ENCODE results near the gene IL10RA.

IL10RA gene

DNA sequence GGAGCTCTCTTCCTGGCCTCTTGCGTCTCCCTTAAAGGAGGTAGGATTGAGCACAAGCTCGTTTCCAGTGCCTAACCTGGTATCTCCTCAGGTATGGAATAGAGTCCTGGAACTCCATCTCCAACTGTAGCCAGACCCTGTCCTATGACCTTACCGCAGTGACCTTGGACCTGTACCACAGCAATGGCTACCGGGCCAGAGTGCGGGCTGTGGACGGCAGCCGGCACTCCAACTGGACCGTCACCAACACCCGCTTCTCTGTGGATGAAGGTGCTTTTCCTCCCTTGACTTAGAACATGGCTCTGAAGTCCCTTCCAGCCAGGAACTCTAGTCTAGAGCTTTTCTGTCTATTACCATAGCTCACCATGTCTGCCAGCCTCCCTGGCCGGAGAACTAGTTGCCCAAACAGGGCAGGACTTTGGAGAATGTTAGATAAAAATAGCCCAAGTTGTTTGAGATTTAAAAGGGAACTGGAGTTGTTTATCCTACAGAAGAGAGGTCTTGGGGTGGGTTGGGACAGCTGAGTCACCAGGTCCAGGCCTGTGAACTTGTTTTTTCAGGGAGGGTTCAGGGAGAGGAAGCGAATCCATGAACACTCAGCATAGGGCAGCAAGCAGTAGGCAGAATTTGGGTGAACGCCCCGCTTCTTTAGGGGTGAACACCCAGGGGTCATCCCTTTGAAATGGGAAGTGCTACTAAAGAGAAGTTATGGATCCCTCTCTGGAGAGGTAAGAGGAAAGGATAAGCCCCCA, 3.3 kb downstream of the IL10RA start:
- Histone ChIP-seq H3K27ac (ENCODE audit: low read depth, low read length) (peak overlapping the region; percentile 26), H3K9me3 (ENCODE audit: control insufficient read depth in 1 of 2, low read length in 2 of 2) (no peaks in the 10 kb centered on the region), H3K27me3 (ENCODE audit: control insufficient read depth in 1 of 2, insufficient read depth in 2 of 2, low read length in 2 of 2) (peaks cover 5 to 9% of the 10 kb centered on the region in 2 donors), H3K36me3 (ENCODE audit: control insufficient read depth in 1 of 2, insufficient read depth in 2 of 2, low read length in 2 of 2) (peaks cover 0 to 8% of the 10 kb centered on the region in 2 donors), H3K4me1 (ENCODE audit: control insufficient read depth in 1 of 2, insufficient read depth in 2 of 2, low read length in 2 of 2) (peaks cover 23 to 34% of the 10 kb centered on the region in 2 donors), H3K4me3 (ENCODE audit: low read depth in 1 of 2, low read length in 2 of 2) (peak overlapping the region; percentile 49 to 74), H3K9ac (ENCODE audit: low read depth in 1 of 2, low read length in 2 of 2) (peak overlapping the region; percentile 0 to 40)

GRCh38 chr11:117992136-117992535, 5.9 kb downstream of the IL10RA start:
- Histone ChIP-seq H3K9me3 (ENCODE audit: control insufficient read depth in 1 of 2, low read length in 2 of 2) (no peaks in the 10 kb centered on the region), H3K36me3 (ENCODE audit: control insufficient read depth in 1 of 2, insufficient read depth in 2 of 2, low read length in 2 of 2) (peaks cover 1 to 22% of the 10 kb centered on the region in 2 donors), H3K27me3 (ENCODE audit: control insufficient read depth in 1 of 2, insufficient read depth in 2 of 2, low read length in 2 of 2) (peaks cover 5 to 9% of the 10 kb centered on the region in 2 donors), H3K4me3 (ENCODE audit: low read depth in 1 of 2, low read length in 2 of 2) (peak overlapping the region in 1 of 2 donors; percentile 19), H3K27ac (ENCODE audit: low read depth, low read length) (no peak overlapping the region), H3K9ac (ENCODE audit: low read depth in 1 of 2, low read length in 2 of 2) (no peak overlapping the region), H3K4me1 (ENCODE audit: control insufficient read depth in 1 of 2, insufficient read depth in 2 of 2, low read length in 2 of 2) (peaks cover 24% of the 10 kb centered on the region in 2 donors)

DNA sequence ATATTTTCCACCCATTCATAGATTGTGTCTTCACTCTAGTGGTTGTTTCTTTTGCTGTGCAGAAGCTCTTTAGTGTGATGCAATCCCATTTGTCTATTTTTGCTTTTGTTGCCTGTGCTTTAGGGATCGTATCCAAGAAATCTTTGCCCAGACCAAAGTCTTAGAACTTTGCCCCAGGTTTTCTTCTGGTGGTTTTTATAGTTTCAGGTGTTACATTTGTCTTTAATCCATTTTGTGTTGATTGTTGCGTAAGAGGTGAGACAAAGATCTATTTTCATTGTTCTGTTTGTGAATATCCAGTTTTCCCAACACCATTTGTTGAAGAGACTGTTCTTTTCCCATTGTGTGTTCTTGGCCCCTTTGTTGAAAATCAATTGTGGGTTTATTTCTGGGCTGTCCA, 6.4 kb downstream of the IL10RA start:
- no peak overlapping the region for H3K4me3 ChIP-seq (ENCODE audit: low read depth in 1 of 2, low read length in 2 of 2)

GRCh38 chr11:117993988-117994745, 8.0 kb downstream of the IL10RA start:
- peaks cover 4 to 35% of the 10 kb centered on the region in 2 donors for H3K36me3 ChIP-seq (ENCODE audit: control insufficient read depth in 1 of 2, insufficient read depth in 2 of 2, low read length in 2 of 2)
- H3K4me3 ChIP-seq (ENCODE audit: low read depth in 1 of 2, low read length in 2 of 2): no peak overlapping the region
- H3K27ac ChIP-seq (ENCODE audit: low read depth, low read length): no peak overlapping the region
- no peaks in the 10 kb centered on the region for H3K9me3 ChIP-seq (ENCODE audit: control insufficient read depth in 1 of 2, low read length in 2 of 2)
- no peaks in the 10 kb centered on the region for H3K27me3 ChIP-seq (ENCODE audit: control insufficient read depth in 1 of 2, insufficient read depth in 2 of 2, low read length in 2 of 2)
- no peak overlapping the region for H3K9ac ChIP-seq (ENCODE audit: low read depth in 1 of 2, low read length in 2 of 2)
- H3K4me1 ChIP-seq (ENCODE audit: control insufficient read depth in 1 of 2, insufficient read depth in 2 of 2, low read length in 2 of 2): peaks cover 23 to 24% of the 10 kb centered on the region in 2 donors

More for the DNA sequence above, 6.4 kb downstream of the IL10RA start:
- Histone ChIP-seq H3K36me3 (ENCODE audit: control insufficient read depth in 1 of 2, insufficient read depth in 2 of 2, low read length in 2 of 2) (peaks cover 4 to 27% of the 10 kb centered on the region in 2 donors), H3K9me3 (ENCODE audit: control insufficient read depth in 1 of 2, low read length in 2 of 2) (no peaks in the 10 kb centered on the region), H3K4me1 (ENCODE audit: control insufficient read depth in 1 of 2, insufficient read depth in 2 of 2, low read length in 2 of 2) (peaks cover 24% of the 10 kb centered on the region in 2 donors), H3K27ac (ENCODE audit: low read depth, low read length) (no peak overlapping the region), H3K9ac (ENCODE audit: low read depth in 1 of 2, low read length in 2 of 2) (no peak overlapping the region), H3K27me3 (ENCODE audit: control insufficient read depth in 1 of 2, insufficient read depth in 2 of 2, low read length in 2 of 2) (peaks cover 4 to 5% of the 10 kb centered on the region in 2 donors)

GRCh38 chr11:117995472-117995871, 9.3 kb downstream of the IL10RA start:
- Histone ChIP-seq H3K9ac (ENCODE audit: low read depth in 1 of 2, low read length in 2 of 2) (no peak overlapping the region), H3K4me1 (ENCODE audit: control insufficient read depth in 1 of 2, insufficient read depth in 2 of 2, low read length in 2 of 2) (peaks cover 19 to 27% of the 10 kb centered on the region in 2 donors), H3K4me3 (ENCODE audit: low read depth in 1 of 2, low read length in 2 of 2) (no peak overlapping the region), H3K36me3 (ENCODE audit: control insufficient read depth in 1 of 2, insufficient read depth in 2 of 2, low read length in 2 of 2) (peaks cover 4 to 33% of the 10 kb centered on the region in 2 donors), H3K27me3 (ENCODE audit: control insufficient read depth in 1 of 2, insufficient read depth in 2 of 2, low read length in 2 of 2) (no peaks in the 10 kb centered on the region), H3K9me3 (ENCODE audit: control insufficient read depth in 1 of 2, low read length in 2 of 2) (no peaks in the 10 kb centered on the region), H3K27ac (ENCODE audit: low read depth, low read length) (no peak overlapping the region)

DNA sequence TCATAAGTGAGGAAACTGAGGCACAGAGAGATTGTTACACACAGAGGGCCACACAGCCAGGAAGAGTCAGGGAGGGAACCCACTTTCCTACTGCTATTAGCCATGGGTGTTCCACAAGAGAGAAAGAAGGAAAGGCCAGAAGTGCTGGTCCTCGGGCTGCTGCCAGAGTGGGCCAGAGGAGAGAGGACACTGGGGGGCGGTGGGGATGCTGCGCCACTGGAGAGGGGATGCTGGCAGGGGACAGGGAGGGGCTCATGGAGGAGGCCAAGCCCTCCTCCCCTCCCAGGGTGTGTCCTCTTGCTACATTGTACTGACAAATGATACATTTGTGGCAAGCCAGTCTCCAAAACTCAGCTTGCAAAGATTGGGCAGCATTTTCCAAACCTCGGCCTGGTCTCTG, 9.9 kb downstream of the IL10RA start:
- no peak overlapping the region for H3K27ac ChIP-seq (ENCODE audit: low read depth, low read length)
- peaks cover 20 to 33% of the 10 kb centered on the region in 2 donors for H3K4me1 ChIP-seq (ENCODE audit: control insufficient read depth in 1 of 2, insufficient read depth in 2 of 2, low read length in 2 of 2)
- no peak overlapping the region for H3K9ac ChIP-seq (ENCODE audit: low read depth in 1 of 2, low read length in 2 of 2)
- no peaks in the 10 kb centered on the region for H3K27me3 ChIP-seq (ENCODE audit: control insufficient read depth in 1 of 2, insufficient read depth in 2 of 2, low read length in 2 of 2)
- no peak overlapping the region for H3K4me3 ChIP-seq (ENCODE audit: low read depth in 1 of 2, low read length in 2 of 2)
- H3K9me3 ChIP-seq (ENCODE audit: control insufficient read depth in 1 of 2, low read length in 2 of 2): no peaks in the 10 kb centered on the region
- H3K36me3 ChIP-seq (ENCODE audit: control insufficient read depth in 1 of 2, insufficient read depth in 2 of 2, low read length in 2 of 2): peaks cover 4 to 33% of the 10 kb centered on the region in 2 donors

DNA sequence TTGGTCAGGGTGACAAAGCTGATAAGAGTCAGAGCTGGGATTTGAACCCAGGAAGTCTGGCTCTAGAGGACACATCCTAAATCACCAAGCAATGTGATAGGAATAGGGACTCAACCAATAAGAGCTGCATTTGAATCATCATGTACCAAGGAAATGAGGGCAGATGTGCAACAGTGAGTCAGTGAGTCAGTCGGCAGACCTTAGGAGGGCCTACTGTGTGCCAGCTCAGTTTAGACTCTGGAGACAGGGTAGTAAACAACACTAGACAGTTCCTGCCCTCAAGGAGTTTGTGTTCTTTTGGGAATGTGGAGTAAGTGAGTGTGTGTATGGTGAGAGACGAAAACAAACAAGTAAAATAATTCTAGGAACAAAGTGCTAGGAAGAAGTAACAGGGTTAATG, 11.2 kb downstream of the IL10RA start:
- Histone ChIP-seq H3K4me1 (ENCODE audit: control insufficient read depth in 1 of 2, insufficient read depth in 2 of 2, low read length in 2 of 2) (peaks cover 29 to 42% of the 10 kb centered on the region in 2 donors), H3K36me3 (ENCODE audit: control insufficient read depth in 1 of 2, insufficient read depth in 2 of 2, low read length in 2 of 2) (peaks cover 4 to 33% of the 10 kb centered on the region in 2 donors), H3K27ac (ENCODE audit: low read depth, low read length) (no peak overlapping the region), H3K27me3 (ENCODE audit: control insufficient read depth in 1 of 2, insufficient read depth in 2 of 2, low read length in 2 of 2) (no peaks in the 10 kb centered on the region), H3K4me3 (ENCODE audit: low read depth in 1 of 2, low read length in 2 of 2) (no peak overlapping the region), H3K9me3 (ENCODE audit: control insufficient read depth in 1 of 2, low read length in 2 of 2) (no peaks in the 10 kb centered on the region), H3K9ac (ENCODE audit: low read depth in 1 of 2, low read length in 2 of 2) (no peak overlapping the region)

DNA sequence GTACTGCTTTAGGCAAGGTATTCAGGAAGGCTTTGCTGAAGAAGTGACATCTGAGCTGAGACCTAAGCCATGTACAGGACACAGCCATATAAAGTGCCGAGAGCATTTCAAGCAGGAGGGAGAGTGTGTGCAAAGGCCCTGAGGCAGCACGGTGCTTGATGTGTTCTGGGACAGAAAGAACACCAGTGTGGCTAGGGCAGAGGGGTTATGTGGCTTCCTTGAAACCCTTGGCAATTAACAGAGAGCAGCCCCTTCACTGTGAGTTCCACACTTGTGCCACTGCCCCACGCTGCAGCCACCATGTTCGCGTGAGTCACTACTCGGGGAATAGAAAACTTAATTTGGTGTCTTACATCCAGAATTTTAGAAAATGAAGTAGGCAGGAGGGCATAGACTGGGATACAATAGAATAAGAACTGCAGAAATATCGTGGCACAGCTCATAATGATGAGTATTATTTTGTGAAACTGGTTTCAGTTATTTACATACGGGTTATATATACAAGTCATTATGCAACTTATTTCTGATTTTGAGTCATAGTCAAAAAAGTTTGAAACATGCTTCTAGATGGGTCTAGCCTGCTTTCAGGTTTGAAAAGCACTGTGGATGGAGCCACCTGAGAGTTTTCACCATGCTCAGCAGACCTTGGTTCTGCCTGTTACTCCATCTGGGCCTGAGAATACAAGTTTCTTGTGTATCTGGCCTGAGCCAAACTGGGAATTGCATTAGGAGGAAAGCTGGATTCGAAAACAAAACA, 11.8 kb downstream of the IL10RA start:
- Histone ChIP-seq H3K4me3 (ENCODE audit: low read depth in 1 of 2, low read length in 2 of 2) (no peak overlapping the region), H3K4me1 (ENCODE audit: control insufficient read depth in 1 of 2, insufficient read depth in 2 of 2, low read length in 2 of 2) (peaks cover 29 to 42% of the 10 kb centered on the region in 2 donors), H3K27ac (ENCODE audit: low read depth, low read length) (no peak overlapping the region), H3K27me3 (ENCODE audit: control insufficient read depth in 1 of 2, insufficient read depth in 2 of 2, low read length in 2 of 2) (no peaks in the 10 kb centered on the region), H3K9me3 (ENCODE audit: control insufficient read depth in 1 of 2, low read length in 2 of 2) (no peaks in the 10 kb centered on the region), H3K36me3 (ENCODE audit: control insufficient read depth in 1 of 2, insufficient read depth in 2 of 2, low read length in 2 of 2) (peaks cover 4 to 33% of the 10 kb centered on the region in 2 donors), H3K9ac (ENCODE audit: low read depth in 1 of 2, low read length in 2 of 2) (no peak overlapping the region)

DNA sequence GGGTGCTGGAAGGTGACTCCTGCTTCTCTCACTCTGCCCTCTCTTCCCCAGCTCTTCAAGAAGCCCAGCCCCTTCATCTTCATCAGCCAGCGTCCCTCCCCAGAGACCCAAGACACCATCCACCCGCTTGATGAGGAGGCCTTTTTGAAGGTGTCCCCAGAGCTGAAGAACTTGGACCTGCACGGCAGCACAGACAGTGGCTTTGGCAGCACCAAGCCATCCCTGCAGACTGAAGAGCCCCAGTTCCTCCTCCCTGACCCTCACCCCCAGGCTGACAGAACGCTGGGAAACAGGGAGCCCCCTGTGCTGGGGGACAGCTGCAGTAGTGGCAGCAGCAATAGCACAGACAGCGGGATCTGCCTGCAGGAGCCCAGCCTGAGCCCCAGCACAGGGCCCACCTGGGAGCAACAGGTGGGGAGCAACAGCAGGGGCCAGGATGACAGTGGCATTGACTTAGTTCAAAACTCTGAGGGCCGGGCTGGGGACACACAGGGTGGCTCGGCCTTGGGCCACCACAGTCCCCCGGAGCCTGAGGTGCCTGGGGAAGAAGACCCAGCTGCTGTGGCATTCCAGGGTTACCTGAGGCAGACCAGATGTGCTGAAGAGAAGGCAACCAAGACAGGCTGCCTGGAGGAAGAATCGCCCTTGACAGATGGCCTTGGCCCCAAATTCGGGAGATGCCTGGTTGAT, 12.6 kb downstream of the IL10RA start:
- Histone ChIP-seq H3K9me3 (ENCODE audit: control insufficient read depth in 1 of 2, low read length in 2 of 2) (no peaks in the 10 kb centered on the region), H3K4me1 (ENCODE audit: control insufficient read depth in 1 of 2, insufficient read depth in 2 of 2, low read length in 2 of 2) (peaks cover 27 to 37% of the 10 kb centered on the region in 2 donors), H3K36me3 (ENCODE audit: control insufficient read depth in 1 of 2, insufficient read depth in 2 of 2, low read length in 2 of 2) (peaks cover 4 to 32% of the 10 kb centered on the region in 2 donors), H3K4me3 (ENCODE audit: low read depth in 1 of 2, low read length in 2 of 2) (no peak overlapping the region), H3K9ac (ENCODE audit: low read depth in 1 of 2, low read length in 2 of 2) (no peak overlapping the region), H3K27me3 (ENCODE audit: control insufficient read depth in 1 of 2, insufficient read depth in 2 of 2, low read length in 2 of 2) (no peaks in the 10 kb centered on the region), H3K27ac (ENCODE audit: low read depth, low read length) (no peak overlapping the region)
